ENCODE data around the gene SIPA1.

SIPA1 gene

DNA sequence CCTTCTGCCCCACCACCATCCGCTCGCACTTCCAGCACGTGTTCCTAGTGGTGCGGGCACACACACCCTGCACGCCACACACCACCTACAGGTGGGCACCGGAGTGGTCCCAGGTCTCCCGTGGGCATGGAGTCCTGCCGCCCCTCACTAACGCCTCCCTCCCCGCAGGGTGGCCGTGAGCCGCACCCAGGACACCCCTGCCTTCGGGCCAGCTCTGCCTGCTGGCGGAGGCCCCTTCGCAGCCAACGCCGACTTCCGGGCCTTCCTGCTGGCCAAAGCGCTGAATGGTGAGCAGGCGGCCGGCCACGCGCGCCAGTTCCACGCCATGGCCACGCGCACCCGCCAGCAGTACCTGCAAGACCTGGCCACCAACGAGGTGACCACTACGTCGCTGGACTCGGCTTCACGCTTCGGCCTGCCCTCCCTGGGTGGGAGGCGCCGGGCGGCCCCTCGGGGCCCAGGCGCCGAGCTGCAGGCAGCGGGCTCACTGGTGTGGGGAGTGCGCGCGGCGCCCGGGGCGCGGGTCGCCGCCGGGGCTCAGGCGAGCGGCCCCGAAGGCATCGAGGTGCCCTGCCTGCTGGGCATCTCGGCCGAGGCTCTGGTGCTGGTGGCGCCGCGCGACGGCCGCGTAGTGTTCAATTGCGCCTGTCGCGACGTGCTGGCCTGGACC, 8.5 kb downstream of the SIPA1 start:
- Histone ChIP-seq H4K8ac (ENCODE audit: low read depth, low read length) (no peak overlapping the region), H3K4me1 (ENCODE audit: control insufficient read depth, low read depth, low read length) (peaks cover 2% of the 10 kb centered on the region), H2BK15ac (replicated peaks; ENCODE audit: low read depth) (no peak overlapping the region), H3K4me3 (ENCODE audit: low read length) (no peak overlapping the region), H3K79me1 (ENCODE audit: low read length) (no peaks in the 10 kb centered on the region), H3K27me3 (ENCODE audit: insufficient read depth, low read length, poor library complexity) (no peaks in the 10 kb centered on the region), H3K23ac (ENCODE audit: low read length) (no peak overlapping the region), H3K18ac (ENCODE audit: low read length) (no peak overlapping the region), H2BK120ac (ENCODE audit: low read depth, low read length) (no peak overlapping the region), H3K9ac (ENCODE audit: low read length) (peak overlapping the region; percentile 32), H2AK5ac (ENCODE audit: low read length) (no peak overlapping the region), H3K27ac (ENCODE audit: low read depth, low read length) (no peak overlapping the region), H3K79me2 (ENCODE audit: control insufficient read depth, insufficient read depth, low read length) (no peaks in the 10 kb centered on the region), H2BK5ac (ENCODE audit: low read length) (no peak overlapping the region), H3K4me2 (ENCODE audit: low read length) (peak overlapping the region; percentile 62), H4K5ac (ENCODE audit: low read length) (no peak overlapping the region), H3K56ac (ENCODE audit: low read length) (peak overlapping the region; percentile 94), H3K36me3 (ENCODE audit: control insufficient read depth, insufficient read depth, low read length) (no peaks in the 10 kb centered on the region), H3K4ac (ENCODE audit: low read depth, low read length) (no peak overlapping the region)
- no peak for DNase-seq
- WGBS (ENCODE audit: extremely low coverage, insufficient coverage, low lambda C conversion rate) = no CpG with 5 or more reads among the region's 68 CpGs

DNA sequence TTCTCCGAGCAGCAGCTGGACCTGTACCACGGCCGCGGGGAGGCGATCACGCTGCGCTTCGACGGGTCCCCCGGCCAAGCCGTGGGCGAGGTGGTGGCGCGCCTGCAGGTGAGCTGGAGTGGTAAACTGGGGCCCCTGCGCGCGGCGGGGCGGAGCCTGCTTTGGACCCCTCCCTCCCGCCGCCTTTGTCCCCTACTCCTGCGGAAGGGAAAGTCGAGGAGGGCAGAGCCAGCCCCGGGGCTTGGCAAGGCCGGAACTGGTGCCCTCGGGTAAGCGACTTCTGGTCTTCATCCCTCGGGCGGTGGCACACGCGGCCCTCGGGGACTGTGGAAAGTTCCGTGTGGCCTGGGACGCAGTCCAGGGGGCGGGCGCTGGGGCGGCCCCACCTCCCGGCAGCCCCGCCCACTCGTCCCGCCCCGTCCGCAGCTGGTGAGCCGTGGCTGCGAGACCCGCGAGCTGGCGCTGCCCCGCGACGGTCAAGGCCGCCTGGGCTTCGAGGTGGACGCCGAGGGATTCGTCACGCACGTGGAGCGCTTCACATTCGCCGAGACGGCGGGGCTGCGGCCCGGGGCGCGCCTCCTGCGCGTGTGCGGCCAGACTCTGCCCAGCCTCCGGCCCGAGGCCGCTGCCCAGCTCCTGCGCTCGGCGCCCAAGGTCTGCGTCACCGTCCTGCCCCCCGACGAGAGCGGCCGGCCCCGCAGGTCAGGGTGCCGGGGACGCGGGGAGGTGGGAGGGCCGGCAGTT, 9.2 kb downstream of the SIPA1 start:
- DNase-seq = peak; percentile 51
- Histone ChIP-seq H2AK5ac (ENCODE audit: low read length) (no peak overlapping the region), H2BK5ac (ENCODE audit: low read length) (no peak overlapping the region), H3K27ac (ENCODE audit: low read depth, low read length) (no peak overlapping the region), H3K56ac (ENCODE audit: low read length) (peak overlapping the region; percentile 94), H3K4me2 (ENCODE audit: low read length) (peak overlapping the region; percentile 83), H3K79me2 (ENCODE audit: control insufficient read depth, insufficient read depth, low read length) (no peaks in the 10 kb centered on the region), H3K79me1 (ENCODE audit: low read length) (no peaks in the 10 kb centered on the region), H3K4me1 (ENCODE audit: control insufficient read depth, low read depth, low read length) (no peaks in the 10 kb centered on the region), H3K18ac (ENCODE audit: low read length) (peak overlapping the region; percentile 5), H3K4ac (ENCODE audit: low read depth, low read length) (no peak overlapping the region), H3K9ac (ENCODE audit: low read length) (peak overlapping the region; percentile 73), H2BK120ac (ENCODE audit: low read depth, low read length) (no peak overlapping the region), H3K4me3 (ENCODE audit: low read length) (peak overlapping the region; percentile 54), H4K8ac (ENCODE audit: low read depth, low read length) (no peak overlapping the region), H4K5ac (ENCODE audit: low read length) (no peak overlapping the region), H3K27me3 (ENCODE audit: insufficient read depth, low read length, poor library complexity) (no peaks in the 10 kb centered on the region), H2BK15ac (replicated peaks; ENCODE audit: low read depth) (no peak overlapping the region), H3K23ac (ENCODE audit: low read length) (no peak overlapping the region), H3K36me3 (ENCODE audit: control insufficient read depth, insufficient read depth, low read length) (no peaks in the 10 kb centered on the region)
- WGBS (ENCODE audit: extremely low coverage, insufficient coverage, low lambda C conversion rate) = no CpG with 5 or more reads among the region's 87 CpGs

DNA sequence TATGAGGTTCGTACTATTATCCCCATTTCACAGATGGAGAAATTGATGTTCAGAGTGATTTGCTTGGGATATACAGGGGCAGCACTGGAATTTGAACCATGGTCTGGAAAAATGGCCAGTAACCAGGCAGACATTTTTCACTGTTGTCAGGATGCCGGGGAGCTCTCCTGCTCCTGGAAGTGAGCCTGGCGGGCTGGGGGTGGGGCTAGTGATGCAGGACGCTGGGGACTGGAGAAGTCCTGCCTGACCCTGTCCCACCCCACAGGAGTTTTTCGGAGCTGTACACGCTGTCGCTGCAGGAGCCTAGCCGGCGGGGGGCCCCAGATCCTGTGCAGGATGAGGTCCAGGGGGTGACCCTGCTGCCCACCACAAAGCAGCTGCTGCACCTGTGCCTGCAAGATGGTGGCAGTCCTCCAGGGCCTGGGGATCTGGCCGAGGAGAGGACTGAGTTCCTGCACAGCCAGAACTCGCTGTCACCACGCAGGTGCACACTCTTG, 11.1 kb downstream of the SIPA1 start:
- H3K27ac ChIP-seq (ENCODE audit: low read depth, low read length) = no peak overlapping the region
- H2BK15ac ChIP-seq (replicated peaks; ENCODE audit: low read depth) = no peak overlapping the region
- no peak for DNase-seq
- H3K79me1 ChIP-seq (ENCODE audit: low read length) = no peaks in the 10 kb centered on the region
- no CpG with 5 or more reads among the region's 12 CpGs for WGBS (ENCODE audit: extremely low coverage, insufficient coverage, low lambda C conversion rate)
- H3K18ac ChIP-seq (ENCODE audit: low read length) = no peak overlapping the region
- H2AK5ac ChIP-seq (ENCODE audit: low read length) = no peak overlapping the region
- H3K4me1 ChIP-seq (ENCODE audit: control insufficient read depth, low read depth, low read length) = peaks cover 2% of the 10 kb centered on the region
- no peak overlapping the region for H4K8ac ChIP-seq (ENCODE audit: low read depth, low read length)
- no peak overlapping the region for H2BK120ac ChIP-seq (ENCODE audit: low read depth, low read length)
- no peaks in the 10 kb centered on the region for H3K79me2 ChIP-seq (ENCODE audit: control insufficient read depth, insufficient read depth, low read length)
- no peak overlapping the region for H3K4me2 ChIP-seq (ENCODE audit: low read length)
- no peak overlapping the region for H4K5ac ChIP-seq (ENCODE audit: low read length)
- no peak overlapping the region for H3K4me3 ChIP-seq (ENCODE audit: low read length)
- H3K4ac ChIP-seq (ENCODE audit: low read depth, low read length) = no peak overlapping the region
- no peak overlapping the region for H3K56ac ChIP-seq (ENCODE audit: low read length)
- no peaks in the 10 kb centered on the region for H3K36me3 ChIP-seq (ENCODE audit: control insufficient read depth, insufficient read depth, low read length)
- H2BK5ac ChIP-seq (ENCODE audit: low read length) = no peak overlapping the region
- H3K9ac ChIP-seq (ENCODE audit: low read length) = no peak overlapping the region
- H3K23ac ChIP-seq (ENCODE audit: low read length) = no peak overlapping the region
- H3K27me3 ChIP-seq (ENCODE audit: insufficient read depth, low read length, poor library complexity) = no peaks in the 10 kb centered on the region

DNA sequence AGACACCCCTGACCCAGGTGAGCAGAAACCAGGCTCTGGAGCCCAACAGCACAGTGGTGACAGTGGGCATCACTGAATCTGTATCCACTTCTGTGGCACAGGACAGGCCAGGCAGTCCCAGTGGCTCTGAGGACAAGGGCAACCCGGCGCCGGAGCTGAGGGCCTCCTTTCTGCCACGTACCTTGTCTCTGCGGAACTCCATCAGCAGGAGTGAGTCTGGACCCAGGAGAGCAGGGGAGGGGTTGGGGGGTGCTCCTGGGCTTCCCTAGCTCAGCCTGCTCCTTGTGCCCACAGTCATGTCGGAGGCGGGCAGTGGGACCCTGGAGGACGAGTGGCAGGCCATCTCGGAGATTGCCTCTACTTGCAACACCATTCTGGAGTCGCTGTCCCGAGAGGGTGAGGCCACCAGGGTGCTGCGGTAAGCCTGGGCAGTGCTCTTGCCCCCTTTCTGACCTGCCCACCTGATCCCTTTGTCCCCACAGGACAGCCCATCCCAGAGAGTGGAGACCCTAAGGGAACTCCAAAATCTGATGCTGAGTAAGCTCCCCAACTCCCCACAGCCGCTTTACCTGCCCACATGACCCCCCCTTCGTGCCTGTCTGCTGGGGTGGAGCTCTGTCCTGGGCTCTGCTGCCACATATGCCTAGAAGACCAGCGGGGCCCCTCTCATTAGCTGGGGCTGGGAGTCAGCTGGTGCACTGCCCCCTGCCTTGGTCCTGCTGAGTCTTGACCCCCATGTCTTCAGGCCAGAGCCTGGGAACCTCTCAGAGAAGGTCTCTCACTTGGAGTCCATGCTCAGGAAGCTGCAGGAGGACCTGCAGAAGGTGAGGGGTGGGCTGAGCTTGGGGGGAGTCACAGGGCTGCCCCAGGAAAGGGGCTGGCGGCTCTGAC, 12.0 kb downstream of the SIPA1 start:
- H3K4me1 ChIP-seq (ENCODE audit: control insufficient read depth, low read depth, low read length) = peaks cover 2% of the 10 kb centered on the region
- H2BK120ac ChIP-seq (ENCODE audit: low read depth, low read length) = no peak overlapping the region
- H2BK15ac ChIP-seq (replicated peaks; ENCODE audit: low read depth) = no peak overlapping the region
- H3K36me3 ChIP-seq (ENCODE audit: control insufficient read depth, insufficient read depth, low read length) = no peaks in the 10 kb centered on the region
- no peak overlapping the region for H4K8ac ChIP-seq (ENCODE audit: low read depth, low read length)
- H3K27ac ChIP-seq (ENCODE audit: low read depth, low read length) = no peak overlapping the region
- H3K4me2 ChIP-seq (ENCODE audit: low read length) = no peak overlapping the region
- H4K5ac ChIP-seq (ENCODE audit: low read length) = no peak overlapping the region
- no peak overlapping the region for H3K4me3 ChIP-seq (ENCODE audit: low read length)
- no peaks in the 10 kb centered on the region for H3K79me2 ChIP-seq (ENCODE audit: control insufficient read depth, insufficient read depth, low read length)
- H3K79me1 ChIP-seq (ENCODE audit: low read length) = no peaks in the 10 kb centered on the region
- H3K56ac ChIP-seq (ENCODE audit: low read length) = no peak overlapping the region
- H3K23ac ChIP-seq (ENCODE audit: low read length) = no peak overlapping the region
- no peaks in the 10 kb centered on the region for H3K27me3 ChIP-seq (ENCODE audit: insufficient read depth, low read length, poor library complexity)
- no CpG with 5 or more reads among the region's 16 CpGs for WGBS (ENCODE audit: extremely low coverage, insufficient coverage, low lambda C conversion rate)
- no peak overlapping the region for H3K9ac ChIP-seq (ENCODE audit: low read length)
- H3K18ac ChIP-seq (ENCODE audit: low read length) = no peak overlapping the region
- H3K4ac ChIP-seq (ENCODE audit: low read depth, low read length) = no peak overlapping the region
- no peak overlapping the region for H2BK5ac ChIP-seq (ENCODE audit: low read length)
- H2AK5ac ChIP-seq (ENCODE audit: low read length) = no peak overlapping the region
- DNase-seq = no peak

DNA sequence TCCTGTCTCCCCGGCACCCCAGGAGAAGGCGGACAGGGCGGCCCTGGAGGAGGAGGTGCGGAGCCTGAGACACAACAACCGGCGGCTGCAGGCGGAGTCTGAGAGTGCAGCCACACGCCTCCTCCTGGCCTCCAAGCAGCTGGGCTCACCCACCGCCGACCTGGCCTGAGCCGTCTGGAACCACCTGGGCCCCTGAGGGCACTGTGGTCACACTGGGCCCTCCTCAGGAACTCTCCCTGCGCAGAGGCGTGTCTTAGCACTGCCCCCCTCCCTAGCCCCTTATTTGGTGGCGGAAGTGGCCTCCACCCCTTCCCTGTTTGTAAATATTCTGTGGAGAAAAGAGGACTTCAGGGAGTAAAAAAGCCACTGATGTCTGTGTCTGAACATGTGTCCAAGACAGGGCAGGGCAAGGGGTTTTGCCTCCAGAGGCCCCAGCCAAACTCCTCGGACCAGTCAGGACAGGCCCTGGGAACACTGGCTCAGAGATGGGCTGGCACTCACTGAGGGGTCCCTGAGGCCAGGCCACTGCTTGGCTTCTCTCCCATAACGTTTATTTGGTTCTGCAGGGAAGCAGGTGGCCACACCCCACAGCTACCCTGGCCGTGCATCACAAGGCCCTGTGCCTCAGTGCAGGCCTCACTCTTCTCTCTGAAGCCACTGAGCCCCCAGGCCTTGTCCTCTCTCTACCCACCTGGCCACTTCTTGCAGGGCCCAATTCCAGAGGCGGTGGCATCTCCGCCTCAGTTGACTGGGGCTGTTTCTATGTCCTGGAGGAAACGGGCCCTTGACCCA, 12.8 kb downstream of the SIPA1 start:
- H4K5ac ChIP-seq (ENCODE audit: low read length) = no peak overlapping the region
- no peak overlapping the region for H3K27ac ChIP-seq (ENCODE audit: low read depth, low read length)
- no peak overlapping the region for H3K18ac ChIP-seq (ENCODE audit: low read length)
- H3K23ac ChIP-seq (ENCODE audit: low read length) = no peak overlapping the region
- peaks cover 2% of the 10 kb centered on the region for H3K4me1 ChIP-seq (ENCODE audit: control insufficient read depth, low read depth, low read length)
- no peak overlapping the region for H4K8ac ChIP-seq (ENCODE audit: low read depth, low read length)
- H3K4me3 ChIP-seq (ENCODE audit: low read length) = no peak overlapping the region
- H2BK15ac ChIP-seq (replicated peaks; ENCODE audit: low read depth) = no peak overlapping the region
- H2AK5ac ChIP-seq (ENCODE audit: low read length) = no peak overlapping the region
- H3K36me3 ChIP-seq (ENCODE audit: control insufficient read depth, insufficient read depth, low read length) = no peaks in the 10 kb centered on the region
- H3K9ac ChIP-seq (ENCODE audit: low read length) = no peak overlapping the region
- H2BK5ac ChIP-seq (ENCODE audit: low read length) = no peak overlapping the region
- no peak overlapping the region for H3K56ac ChIP-seq (ENCODE audit: low read length)
- H3K79me2 ChIP-seq (ENCODE audit: control insufficient read depth, insufficient read depth, low read length) = no peaks in the 10 kb centered on the region
- no peak overlapping the region for H3K4ac ChIP-seq (ENCODE audit: low read depth, low read length)
- no peak overlapping the region for H3K4me2 ChIP-seq (ENCODE audit: low read length)
- no peaks in the 10 kb centered on the region for H3K27me3 ChIP-seq (ENCODE audit: insufficient read depth, low read length, poor library complexity)
- no peaks in the 10 kb centered on the region for H3K79me1 ChIP-seq (ENCODE audit: low read length)
- H2BK120ac ChIP-seq (ENCODE audit: low read depth, low read length) = no peak overlapping the region
- DNase-seq = peak; percentile 21
- no CpG with 5 or more reads among the region's 20 CpGs for WGBS (ENCODE audit: extremely low coverage, insufficient coverage, low lambda C conversion rate)
